ENCODE results near the gene CAPN2.

The CAPN2 gene

GRCh38 chr1:223774134-223774814, 61.9 kb downstream of the CAPN2 start:
- Histone ChIP-seq H3K4me3 (ENCODE audit: low read depth in 1 of 2, low read length in 2 of 2) (no peak overlapping the region), H3K27ac (ENCODE audit: low read depth, low read length) (no peak overlapping the region), H3K9ac (ENCODE audit: low read length) (no peak overlapping the region), H3K36me3 (ENCODE audit: insufficient read depth, low read length) (peaks cover 80% of the 10 kb centered on the region), H3K9me3 (ENCODE audit: low read length) (no peaks in the 10 kb centered on the region), H3K27me3 (ENCODE audit: control insufficient read depth in 1 of 2, insufficient read depth in 2 of 2, low read length in 2 of 2) (no peaks in the 10 kb centered on the region), H3K4me1 (ENCODE audit: insufficient read depth, low read length) (peaks cover 14% of the 10 kb centered on the region)

- Histone ChIP-seq H3K9me3 (ENCODE audit: low read length) (no peaks in the 10 kb centered on the region), H3K4me3 (ENCODE audit: low read depth in 1 of 2, low read length in 2 of 2) (no peak overlapping the region), H3K9ac (ENCODE audit: low read length) (no peak overlapping the region), H3K27me3 (ENCODE audit: control insufficient read depth in 1 of 2, insufficient read depth in 2 of 2, low read length in 2 of 2) (no peaks in the 10 kb centered on the region), H3K27ac (ENCODE audit: low read depth, low read length) (no peak overlapping the region), H3K4me1 (ENCODE audit: insufficient read depth, low read length) (peaks cover 14% of the 10 kb centered on the region), H3K36me3 (ENCODE audit: insufficient read depth, low read length) (peaks cover 73% of the 10 kb centered on the region)
Observed at GRCh38 chr1:223775054-223775453, 62.7 kb downstream of the CAPN2 start.

DNA sequence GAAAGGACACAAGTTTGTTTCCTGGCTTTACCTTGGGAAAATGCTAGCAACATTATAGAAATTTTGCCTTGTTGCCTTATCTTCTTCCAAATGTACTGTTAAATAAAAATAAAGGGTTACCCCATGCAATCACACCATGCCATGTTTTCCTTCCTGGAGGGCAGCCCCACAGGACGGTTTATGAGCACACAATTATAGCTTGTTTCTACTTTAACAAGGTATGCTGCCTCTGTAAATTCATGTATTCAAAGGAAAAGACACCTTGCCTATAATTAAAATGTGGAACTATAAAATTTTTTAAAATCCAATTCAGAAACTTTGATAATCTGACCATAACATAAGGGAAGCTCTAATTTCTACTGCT, 63.4 kb downstream of the CAPN2 start:
- Histone ChIP-seq H3K36me3 (ENCODE audit: insufficient read depth, low read length) (peaks cover 71% of the 10 kb centered on the region), H3K27me3 (ENCODE audit: control insufficient read depth in 1 of 2, insufficient read depth in 2 of 2, low read length in 2 of 2) (no peaks in the 10 kb centered on the region), H3K4me1 (ENCODE audit: insufficient read depth, low read length) (peaks cover 14% of the 10 kb centered on the region), H3K9me3 (ENCODE audit: low read length) (no peaks in the 10 kb centered on the region), H3K9ac (ENCODE audit: low read length) (no peak overlapping the region), H3K27ac (ENCODE audit: low read depth, low read length) (no peak overlapping the region), H3K4me3 (ENCODE audit: low read depth in 1 of 2, low read length in 2 of 2) (no peak overlapping the region)

DNA sequence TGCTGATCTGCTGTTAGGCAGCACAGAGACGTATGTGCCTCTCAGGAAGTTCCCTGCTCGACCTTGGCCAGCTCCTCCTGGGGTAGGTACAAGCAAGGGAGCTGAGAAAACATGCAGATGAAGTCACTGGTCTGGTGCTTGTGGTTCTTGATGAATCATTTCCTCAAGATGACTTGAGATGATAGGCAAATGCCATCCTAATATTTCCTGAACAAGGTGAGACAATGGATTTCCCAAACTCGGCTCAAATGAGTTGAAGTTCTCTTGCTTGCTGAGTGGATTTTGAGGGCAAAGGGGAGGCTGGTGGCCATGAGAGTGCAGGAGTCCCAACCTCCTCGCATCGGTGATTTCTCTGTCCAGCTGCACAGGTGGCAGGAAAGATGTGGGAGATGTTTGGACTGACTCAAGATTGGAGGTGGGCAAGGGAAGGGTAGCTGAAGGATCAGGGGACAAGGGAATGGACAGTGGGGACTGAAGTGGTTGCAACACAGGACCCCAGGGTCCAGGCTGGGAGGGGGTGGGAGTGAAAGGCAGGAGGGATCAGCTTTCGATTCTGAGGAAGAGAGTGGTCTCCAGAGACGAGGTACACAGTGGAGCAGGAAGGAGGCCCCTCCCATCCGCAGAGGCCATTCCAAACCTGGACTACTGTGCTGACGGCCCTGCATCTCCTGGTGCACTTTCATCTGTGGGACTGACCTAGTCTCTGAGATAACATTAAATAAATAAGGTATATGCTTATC, 63.9 kb downstream of the CAPN2 start:
- H3K36me3 ChIP-seq (ENCODE audit: insufficient read depth, low read length) = peaks cover 65% of the 10 kb centered on the region
- no peak overlapping the region for H3K27ac ChIP-seq (ENCODE audit: low read depth, low read length)

DNA sequence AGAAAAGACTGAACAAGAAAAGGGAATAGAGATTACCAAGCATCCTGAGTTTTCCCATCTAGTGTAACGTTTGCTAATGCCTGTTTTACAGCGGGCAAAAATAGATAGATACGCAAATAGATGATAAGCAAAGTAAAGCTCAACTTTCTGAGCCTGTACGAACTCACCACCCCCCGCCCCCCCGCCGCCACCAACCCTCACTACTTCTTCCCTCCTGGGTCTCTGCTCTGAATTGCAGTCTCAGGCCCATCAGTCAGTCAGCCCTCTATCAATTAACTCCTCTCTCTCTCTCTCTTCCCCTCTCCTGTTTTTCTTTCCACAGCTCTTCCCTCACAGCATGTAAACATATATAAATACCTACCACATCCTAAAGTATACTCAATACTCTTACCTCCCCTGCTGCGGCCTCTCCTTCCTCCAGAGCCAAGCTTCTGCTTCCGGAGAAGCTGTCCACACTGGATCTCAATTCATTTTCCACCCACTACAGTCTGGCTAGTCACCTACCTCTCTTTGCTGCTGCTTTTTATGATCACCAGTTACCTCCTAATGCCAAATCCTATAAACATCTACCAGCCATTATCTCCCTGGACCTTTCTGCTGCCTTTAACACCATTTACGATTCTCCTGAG, 64.6 kb downstream of the CAPN2 start:
- Histone ChIP-seq H3K27me3 (ENCODE audit: control insufficient read depth in 1 of 2, insufficient read depth in 2 of 2, low read length in 2 of 2) (no peaks in the 10 kb centered on the region), H3K36me3 (ENCODE audit: insufficient read depth, low read length) (peaks cover 58% of the 10 kb centered on the region), H3K9me3 (ENCODE audit: low read length) (no peaks in the 10 kb centered on the region), H3K9ac (ENCODE audit: low read length) (no peak overlapping the region), H3K4me1 (ENCODE audit: insufficient read depth, low read length) (peaks cover 4% of the 10 kb centered on the region), H3K27ac (ENCODE audit: low read depth, low read length) (no peak overlapping the region), H3K4me3 (ENCODE audit: low read depth in 1 of 2, low read length in 2 of 2) (no peak overlapping the region)

More for the DNA sequence above, 63.9 kb downstream of the CAPN2 start:
- Histone ChIP-seq H3K9me3 (ENCODE audit: low read length) (no peaks in the 10 kb centered on the region), H3K4me1 (ENCODE audit: insufficient read depth, low read length) (peaks cover 8% of the 10 kb centered on the region), H3K9ac (ENCODE audit: low read length) (no peak overlapping the region), H3K4me3 (ENCODE audit: low read depth in 1 of 2, low read length in 2 of 2) (no peak overlapping the region), H3K27me3 (ENCODE audit: control insufficient read depth in 1 of 2, insufficient read depth in 2 of 2, low read length in 2 of 2) (no peaks in the 10 kb centered on the region)

DNA sequence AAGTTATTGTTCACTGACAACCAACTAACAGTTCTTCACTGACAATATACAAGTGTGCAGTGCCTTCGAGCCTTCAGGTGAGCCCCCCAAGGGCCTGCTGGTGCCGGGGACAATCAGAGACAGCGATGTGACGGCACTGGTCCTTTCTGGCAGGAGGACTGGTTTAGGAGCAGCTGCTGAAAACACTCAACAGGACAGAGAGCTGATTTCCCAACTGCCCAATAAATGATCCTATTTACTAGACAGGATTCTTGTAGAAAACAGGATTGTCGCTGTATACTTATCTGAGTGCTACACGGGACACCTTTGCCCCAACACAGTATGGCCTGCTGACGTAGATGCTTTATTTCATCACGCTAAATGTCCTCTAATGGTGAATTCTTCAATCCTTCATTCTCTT, 68.0 kb downstream of the CAPN2 start:
- H3K27me3 ChIP-seq (ENCODE audit: control insufficient read depth in 1 of 2, insufficient read depth in 2 of 2, low read length in 2 of 2) = no peaks in the 10 kb centered on the region
- H3K27ac ChIP-seq (ENCODE audit: low read depth, low read length) = no peak overlapping the region
- peaks cover 46% of the 10 kb centered on the region for H3K36me3 ChIP-seq (ENCODE audit: insufficient read depth, low read length)
- no peak overlapping the region for H3K9ac ChIP-seq (ENCODE audit: low read length)
- no peaks in the 10 kb centered on the region for H3K4me1 ChIP-seq (ENCODE audit: insufficient read depth, low read length)
- H3K9me3 ChIP-seq (ENCODE audit: low read length) = no peaks in the 10 kb centered on the region
- no peak overlapping the region for H3K4me3 ChIP-seq (ENCODE audit: low read depth in 1 of 2, low read length in 2 of 2)

- Histone ChIP-seq H3K4me1 (ENCODE audit: insufficient read depth, low read length) (peaks cover under 1% of the 10 kb centered on the region), H3K9me3 (ENCODE audit: low read length) (no peaks in the 10 kb centered on the region), H3K9ac (ENCODE audit: low read length) (no peak overlapping the region), H3K36me3 (ENCODE audit: insufficient read depth, low read length) (peaks cover 39% of the 10 kb centered on the region), H3K27ac (ENCODE audit: low read depth, low read length) (no peak overlapping the region), H3K4me3 (ENCODE audit: low read depth in 1 of 2, low read length in 2 of 2) (no peak overlapping the region), H3K27me3 (ENCODE audit: control insufficient read depth in 1 of 2, insufficient read depth in 2 of 2, low read length in 2 of 2) (no peaks in the 10 kb centered on the region)
Observed at GRCh38 chr1:223780949-223781348, 68.6 kb downstream of the CAPN2 start.

DNA sequence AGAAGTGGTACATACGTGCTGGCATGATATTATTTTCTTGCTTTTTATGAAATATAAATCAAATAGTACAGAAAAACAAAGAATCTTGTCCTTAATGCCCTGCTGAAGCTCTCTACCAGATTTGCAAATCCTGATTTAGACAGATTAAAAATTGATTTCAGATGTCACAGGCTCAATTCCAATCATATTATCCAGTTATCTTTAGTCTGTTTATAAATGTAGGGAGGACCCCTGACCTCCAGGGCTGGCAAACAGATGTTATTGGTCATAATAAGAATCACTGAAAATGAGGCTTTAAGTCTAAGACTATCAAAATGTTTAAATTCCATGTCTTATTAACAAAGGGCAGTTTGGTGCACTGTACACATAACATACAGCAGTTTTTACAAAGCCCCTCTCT, 71.3 kb downstream of the CAPN2 start:
- Histone ChIP-seq H3K36me3 (ENCODE audit: insufficient read depth, low read length) (peaks cover 30% of the 10 kb centered on the region), H3K27me3 (ENCODE audit: control insufficient read depth in 1 of 2, insufficient read depth in 2 of 2, low read length in 2 of 2) (no peaks in the 10 kb centered on the region), H3K9ac (ENCODE audit: low read length) (no peak overlapping the region), H3K4me1 (ENCODE audit: insufficient read depth, low read length) (peaks cover 3% of the 10 kb centered on the region), H3K27ac (ENCODE audit: low read depth, low read length) (no peak overlapping the region), H3K4me3 (ENCODE audit: low read depth in 1 of 2, low read length in 2 of 2) (no peak overlapping the region), H3K9me3 (ENCODE audit: low read length) (no peaks in the 10 kb centered on the region)

GRCh38 chr1:223784541-223784940, 72.2 kb downstream of the CAPN2 start:
- Histone ChIP-seq H3K9ac (ENCODE audit: low read length) (no peak overlapping the region), H3K27ac (ENCODE audit: low read depth, low read length) (no peak overlapping the region), H3K4me1 (ENCODE audit: insufficient read depth, low read length) (peaks cover 3% of the 10 kb centered on the region), H3K9me3 (ENCODE audit: low read length) (no peaks in the 10 kb centered on the region), H3K27me3 (ENCODE audit: control insufficient read depth in 1 of 2, insufficient read depth in 2 of 2, low read length in 2 of 2) (no peaks in the 10 kb centered on the region), H3K36me3 (ENCODE audit: insufficient read depth, low read length) (peaks cover 28% of the 10 kb centered on the region), H3K4me3 (ENCODE audit: low read depth in 1 of 2, low read length in 2 of 2) (no peak overlapping the region)

DNA sequence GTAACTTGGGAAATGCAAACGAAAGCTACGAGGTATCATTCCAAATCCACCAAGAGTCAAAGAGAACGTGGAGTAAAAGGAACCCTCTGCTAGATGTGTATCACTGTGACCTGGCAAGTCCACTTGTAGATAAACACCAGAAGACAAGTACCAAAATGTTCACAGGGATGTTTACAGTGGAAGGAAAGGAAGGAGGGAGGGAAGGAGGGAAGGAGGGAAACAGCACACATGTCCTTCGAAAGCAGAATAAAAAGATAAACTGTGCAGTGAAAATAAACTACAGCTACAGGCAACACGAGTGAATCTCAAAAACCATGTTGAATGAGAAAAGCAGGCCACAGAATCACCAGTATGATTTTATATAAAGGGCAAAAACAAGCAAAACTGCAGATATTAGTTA, 73.5 kb downstream of the CAPN2 start:
- Histone ChIP-seq H3K36me3 (ENCODE audit: insufficient read depth, low read length) (peaks cover 24% of the 10 kb centered on the region), H3K9me3 (ENCODE audit: low read length) (no peaks in the 10 kb centered on the region), H3K27me3 (ENCODE audit: control insufficient read depth in 1 of 2, insufficient read depth in 2 of 2, low read length in 2 of 2) (no peaks in the 10 kb centered on the region), H3K4me1 (ENCODE audit: insufficient read depth, low read length) (peaks cover 3% of the 10 kb centered on the region), H3K27ac (ENCODE audit: low read depth, low read length) (peak overlapping the region; percentile 49), H3K9ac (ENCODE audit: low read length) (no peak overlapping the region), H3K4me3 (ENCODE audit: low read depth in 1 of 2, low read length in 2 of 2) (no peak overlapping the region)

DNA sequence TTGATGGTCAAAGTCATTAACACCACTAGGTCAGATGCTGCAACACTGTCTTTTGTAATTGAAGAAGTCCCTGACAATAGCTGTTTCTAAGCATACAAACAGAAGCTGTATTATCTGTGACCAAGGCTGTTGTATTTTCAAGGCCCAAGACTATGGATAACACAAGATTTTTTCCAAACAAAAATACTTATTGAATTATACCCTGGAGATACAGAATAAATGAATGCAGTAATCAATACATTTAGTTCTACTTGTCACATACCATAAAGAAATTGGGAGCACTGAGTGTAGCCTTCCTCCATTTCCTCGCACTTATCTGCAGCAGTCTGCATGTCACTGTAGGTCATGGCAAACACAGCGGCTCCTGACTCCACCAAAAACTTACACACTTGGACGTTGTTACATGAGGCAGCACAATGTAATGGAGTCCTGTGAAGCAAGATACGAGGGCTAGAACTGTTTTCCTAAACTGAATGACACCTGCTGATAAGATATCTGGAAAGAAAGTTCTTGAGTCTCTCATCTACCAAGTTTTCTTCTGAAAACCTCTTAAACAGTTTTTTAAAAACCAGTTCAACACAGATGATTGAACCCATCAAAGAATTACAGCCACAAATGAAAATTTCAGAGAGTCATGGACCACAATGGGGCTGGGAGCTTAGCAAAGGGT, 76.5 kb downstream of the CAPN2 start:
- Histone ChIP-seq H3K27me3 (ENCODE audit: control insufficient read depth in 1 of 2, insufficient read depth in 2 of 2, low read length in 2 of 2) (no peaks in the 10 kb centered on the region), H3K4me3 (ENCODE audit: low read depth in 1 of 2, low read length in 2 of 2) (no peak overlapping the region), H3K27ac (ENCODE audit: low read depth, low read length) (no peak overlapping the region), H3K4me1 (ENCODE audit: insufficient read depth, low read length) (peaks cover 3% of the 10 kb centered on the region), H3K9ac (ENCODE audit: low read length) (no peak overlapping the region), H3K9me3 (ENCODE audit: low read length) (no peaks in the 10 kb centered on the region), H3K36me3 (ENCODE audit: insufficient read depth, low read length) (peaks cover 27% of the 10 kb centered on the region)
